Immature natural killer cell (primary cell): ENCODE data around the gene HTRA2. TPM values are rescaled to one million over a fixed set of nuclear protein-coding genes. Genes with fewer than 3 reads are reported as not detected.

Experiments
- DNase-seq, 3 donors: peaks; one replicate each; pipeline ENCODE4 v3.0.0; 2022; ENCODE audit warnings: mixed read lengths in 1 of 3
- H3K27ac Mint-ChIP-seq, 6 donors: one replicate each; pipeline ENCODE4 v1.8.0; 2020; ENCODE audit warnings: mixed read lengths in 6 of 6, mild to moderate bottlenecking in 5 of 6, inconsistent platforms in 4 of 6, moderate library complexity in 3 of 6
- H3K27me3 Mint-ChIP-seq, 3 donors: one replicate each; pipeline ENCODE4 v1.8.0; 2020 to 2021; ENCODE audit warnings: low read depth in 3 of 3, mild to moderate bottlenecking in 3 of 3, mixed read lengths in 3 of 3, moderate library complexity in 3 of 3, inconsistent platforms in 1 of 3
- H3K36me3 Mint-ChIP-seq, 3 donors: one replicate each; pipeline ENCODE4 v1.8.0; 2020; ENCODE audit warnings: mixed read lengths in 3 of 3, inconsistent platforms in 2 of 3, mild to moderate bottlenecking in 2 of 3
- H3K4me1 Mint-ChIP-seq, 2 donors: one replicate each; pipeline ENCODE4 v1.8.0; 2020; ENCODE audit warnings: inconsistent platforms in 2 of 2, mild to moderate bottlenecking in 2 of 2, mixed read lengths in 2 of 2, moderate library complexity in 1 of 2
- H3K4me3 Mint-ChIP-seq, 5 donors: one replicate each; pipeline ENCODE4 v1.8.0; 2020; ENCODE audit warnings: mild to moderate bottlenecking in 5 of 5, mixed read lengths in 5 of 5, inconsistent platforms in 3 of 5, moderate library complexity in 3 of 5
- H3K9me3 Mint-ChIP-seq, 6 donors: one replicate each; pipeline ENCODE4 v1.8.0; 2020; ENCODE audit warnings: mild to moderate bottlenecking in 6 of 6, mixed read lengths in 6 of 6, inconsistent platforms in 4 of 6, moderate library complexity in 3 of 6
- polyA plus RNA-seq, 3 donors: library from polyadenylated mRNA; unstranded; fragments of 300-500 nt; fragmentation: Illumina TruSeq; gene quantifications; one replicate each; pipeline ENCODE4 v1.2.3, GENCODE V29; 2021

HTRA2 gene
- polyA plus RNA-seq, 3 donors from 2014 or later = 26.5 to 27.2 (median 27.0) TPM

DNA sequence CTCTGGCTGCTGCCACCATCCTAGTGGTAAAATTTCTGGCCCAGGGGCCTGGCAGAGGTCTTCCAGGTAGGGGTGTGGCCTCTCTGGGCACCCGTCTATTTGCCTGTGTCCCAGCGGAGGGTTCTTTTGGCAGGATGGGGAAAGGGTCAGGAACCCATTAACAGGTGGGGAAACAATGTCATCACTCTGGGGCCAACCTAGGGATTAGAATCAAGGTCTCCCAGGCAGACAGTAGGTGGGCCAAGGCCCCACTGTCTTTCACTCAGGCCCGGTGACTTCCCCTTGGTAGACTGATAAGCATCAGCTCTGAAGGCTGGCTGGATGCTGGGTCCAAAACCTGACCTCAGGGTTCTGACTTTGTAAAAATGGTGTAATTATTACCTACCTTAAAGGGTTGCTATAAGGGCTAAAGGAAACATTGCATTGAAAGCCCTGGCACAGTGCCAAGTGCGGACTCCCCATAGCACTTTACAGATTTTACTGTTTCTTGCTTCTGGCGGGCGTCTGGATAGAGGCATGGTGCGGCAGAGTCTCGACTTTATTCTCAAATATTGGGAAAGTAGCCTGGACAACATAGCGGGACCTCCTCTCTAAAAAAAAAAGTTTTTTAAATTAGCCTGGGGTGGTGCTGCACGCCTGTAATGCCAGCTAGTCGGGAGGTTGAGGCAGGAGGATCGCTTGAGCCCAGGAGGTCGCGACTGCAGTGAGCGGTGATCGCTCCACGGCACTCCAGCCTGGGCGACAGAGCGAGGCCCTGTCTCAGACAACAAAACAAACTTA, 32.5 kb upstream of the HTRA2 start:
- no peaks in the 10 kb centered on the region for H3K9me3 Mint-ChIP-seq
- DNase-seq = no peak
- H3K36me3 Mint-ChIP-seq = peaks cover 6 to 14% (median 12%) of the 10 kb centered on the region in 3 donors
- peak overlapping the region in 3 of 6 donors; percentile 35 to 76 (median 55) for H3K27ac Mint-ChIP-seq
- peaks cover 5 to 15% (median 11%) of the 10 kb centered on the region in 3 donors for H3K27me3 Mint-ChIP-seq
- peak overlapping the region; percentile 90 to 98 (median 93) for H3K4me3 Mint-ChIP-seq
- peaks cover 31 to 33% of the 10 kb centered on the region in 2 donors for H3K4me1 Mint-ChIP-seq

DNA sequence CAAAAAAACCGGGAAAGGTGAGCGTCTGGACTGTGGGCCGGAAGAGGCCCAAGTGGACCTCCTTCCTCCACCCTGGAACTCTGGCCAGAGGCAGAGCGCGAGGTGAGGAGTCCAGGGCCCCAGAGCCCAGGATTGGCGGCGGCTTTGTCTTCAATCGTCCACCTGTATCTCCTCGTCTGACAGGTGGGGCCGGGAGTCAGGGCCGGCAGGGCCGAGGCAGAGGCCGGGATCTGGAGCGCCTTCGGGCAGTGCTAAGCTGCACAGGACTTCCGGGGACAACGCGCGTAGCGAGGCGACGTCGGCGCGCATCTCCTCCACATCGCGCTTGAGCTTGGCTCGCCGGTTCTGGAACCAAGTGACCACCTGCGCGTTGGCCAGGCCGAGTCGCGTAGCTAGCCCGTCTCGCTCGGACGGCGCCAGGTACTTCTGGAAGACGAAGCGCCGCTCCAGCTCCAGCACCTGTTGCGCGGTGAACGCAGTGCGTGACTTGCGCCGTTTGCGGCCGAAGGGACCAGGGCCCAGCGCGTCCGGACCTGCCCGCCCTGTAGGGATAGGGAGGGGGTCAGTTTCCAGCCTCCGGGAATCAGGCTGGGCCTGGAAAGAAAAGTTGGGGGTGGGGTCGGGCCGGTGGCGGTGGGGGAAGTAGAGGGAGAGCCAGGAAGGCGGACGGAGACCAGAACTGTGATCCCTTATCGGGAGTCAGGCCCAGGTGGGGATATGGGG, 31.8 kb upstream of the HTRA2 start:
- peaks cover 38 to 41% of the 10 kb centered on the region in 2 donors for H3K4me1 Mint-ChIP-seq
- no peaks in the 10 kb centered on the region for H3K9me3 Mint-ChIP-seq
- H3K27me3 Mint-ChIP-seq = peaks cover 5 to 15% (median 11%) of the 10 kb centered on the region in 3 donors
- H3K4me3 Mint-ChIP-seq = peak overlapping the region; percentile 90 to 98 (median 93)
- DNase-seq = no peak
- peaks cover 6 to 14% (median 10%) of the 10 kb centered on the region in 3 donors for H3K36me3 Mint-ChIP-seq
- peak overlapping the region; percentile 35 to 92 (median 78) for H3K27ac Mint-ChIP-seq

DNA sequence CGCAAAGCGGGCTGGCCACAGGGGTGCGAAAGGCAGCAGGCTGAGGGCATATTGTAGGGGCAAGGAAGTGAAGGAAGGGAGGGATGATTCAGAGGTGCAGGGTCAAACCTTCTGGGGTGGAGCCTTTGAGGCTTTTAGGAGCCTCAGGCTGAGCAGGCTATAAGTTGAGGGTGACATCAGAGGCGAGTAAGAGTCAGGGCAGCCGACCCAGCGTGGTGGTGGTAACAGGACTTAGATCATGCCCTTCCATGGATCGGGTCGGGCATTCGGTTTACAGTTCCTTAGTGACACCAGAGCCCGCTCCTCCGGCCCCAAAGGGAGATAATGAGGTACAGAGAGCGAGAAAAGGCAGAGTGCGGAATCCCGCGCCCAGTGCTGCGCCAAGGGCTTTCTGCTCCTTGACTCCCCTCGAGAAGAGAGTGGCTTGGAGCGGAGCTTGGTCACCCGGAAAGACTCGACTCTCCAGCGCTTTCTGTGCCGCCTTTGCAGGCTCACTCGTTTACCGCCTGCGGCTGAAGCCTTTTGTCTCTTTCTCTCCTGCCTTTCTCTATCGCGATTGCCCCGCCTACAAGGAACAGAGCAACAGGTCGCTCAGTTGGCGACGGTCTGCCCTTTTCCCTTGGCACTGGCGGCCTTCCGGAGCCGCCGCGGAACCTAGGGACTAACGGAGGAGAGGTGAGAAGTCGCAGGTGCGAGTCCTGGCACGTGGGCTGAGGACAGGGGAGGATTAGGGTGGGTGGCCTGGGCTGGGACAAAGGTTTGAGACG, 31.1 kb upstream of the HTRA2 start:
- H3K9me3 Mint-ChIP-seq = no peaks in the 10 kb centered on the region
- H3K4me1 Mint-ChIP-seq = peaks cover 46 to 48% of the 10 kb centered on the region in 2 donors

DNA sequence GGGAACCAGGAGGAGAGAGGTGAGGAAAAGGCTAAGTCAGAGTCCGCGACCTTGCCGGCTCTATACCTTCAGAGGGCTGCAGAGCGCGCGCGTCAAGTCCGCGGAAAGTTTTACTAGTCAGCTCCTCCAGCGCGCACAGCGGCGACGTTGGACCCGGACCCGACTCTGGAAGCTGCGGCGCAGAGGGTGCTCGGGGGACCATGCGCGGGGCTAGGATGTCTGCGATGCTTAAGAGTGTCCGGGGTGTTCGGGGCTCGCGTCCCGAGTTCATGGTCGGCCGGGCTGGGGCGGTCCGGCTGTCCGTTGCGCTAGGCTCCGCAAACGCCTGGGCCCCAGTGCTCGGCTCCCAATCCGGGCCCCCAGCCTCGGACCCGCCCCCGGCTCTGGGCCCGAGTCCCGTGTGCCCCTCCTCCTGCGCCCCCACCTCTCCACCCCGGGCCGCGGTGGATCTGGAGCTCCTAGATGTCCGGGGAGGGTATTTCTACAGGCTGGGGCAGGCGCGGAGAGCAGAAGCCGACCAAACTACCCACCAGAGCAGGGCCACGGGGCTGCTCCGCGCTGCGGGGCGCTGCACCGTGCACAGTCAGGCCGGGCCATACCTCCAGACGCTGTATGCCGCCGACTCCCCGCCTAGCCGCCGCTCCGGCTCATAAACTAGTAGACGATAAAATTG, 30.3 kb upstream of the HTRA2 start, which contains the start of gene LBX2:
Gene LBX2, minus strand, starts transcription at position 337 of the 673 bp plus-strand sequence. Its CDS starts 66 bp downstream, at position 271.
- Mint-ChIP-seq H3K4me3 (peak within 1 kb of the TSS; percentile 90 to 98 (median 93)), H3K27ac (peak within 1 kb of the TSS; percentile 35 to 92 (median 78)), H3K27me3 (peaks cover 8 to 15% (median 11%) of the 10 kb centered on the region in 3 donors), H3K36me3 (peaks cover 0 to 6% (median 2%) of the 10 kb centered on the region in 3 donors), H3K9me3 (no peaks in the 10 kb centered on the region), H3K4me1 (peaks cover 53 to 55% of the 10 kb centered on the region in 2 donors)
- DNase-seq = no peak

More for the DNA sequence above, 31.1 kb upstream of the HTRA2 start:
- H3K36me3 Mint-ChIP-seq = peaks cover 6 to 12% (median 7%) of the 10 kb centered on the region in 3 donors
- H3K4me3 Mint-ChIP-seq = peak overlapping the region; percentile 90 to 98 (median 93)
- DNase-seq = no peak
- peaks cover 8 to 15% (median 11%) of the 10 kb centered on the region in 3 donors for H3K27me3 Mint-ChIP-seq
- peak overlapping the region; percentile 35 to 92 (median 78) for H3K27ac Mint-ChIP-seq

DNA sequence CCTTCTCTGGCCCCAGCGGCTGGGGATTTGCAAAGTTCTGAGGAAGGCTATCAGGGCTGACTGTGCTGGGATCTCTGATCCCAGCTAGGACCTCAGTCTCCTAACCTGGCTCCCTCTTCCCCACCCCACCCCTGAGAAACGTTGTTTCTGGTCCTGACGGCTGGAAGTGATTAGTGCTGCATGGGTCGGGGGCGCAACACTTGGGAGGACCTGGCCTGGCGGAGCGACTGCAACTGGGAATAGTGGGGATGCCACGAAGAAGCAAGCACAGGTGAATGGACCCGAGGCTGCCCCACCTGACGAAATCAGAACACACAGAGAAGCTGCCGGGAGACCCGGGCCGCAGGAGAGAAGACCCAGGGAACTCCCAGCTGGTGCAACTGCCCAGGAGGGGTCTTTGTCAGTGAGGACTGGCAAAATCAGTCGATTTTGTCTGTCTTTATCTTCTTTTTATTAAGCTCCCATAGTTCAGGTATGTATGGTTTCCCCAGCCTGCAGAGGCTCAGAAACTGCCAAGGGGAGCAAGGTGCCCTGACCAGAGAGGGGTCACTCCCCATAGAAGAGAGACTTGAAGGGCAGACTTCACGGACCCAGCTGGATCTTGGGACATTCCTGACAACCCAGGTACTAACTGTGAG, 29.7 kb upstream of the HTRA2 start:
- DNase-seq = no peak
- Mint-ChIP-seq H3K4me3 (peak overlapping the region; percentile 21 to 86 (median 38)), H3K9me3 (no peaks in the 10 kb centered on the region), H3K4me1 (peaks cover 59 to 62% of the 10 kb centered on the region in 2 donors), H3K36me3 (peaks cover 0 to 13% (median 8%) of the 10 kb centered on the region in 3 donors), H3K27ac (no peak overlapping the region), H3K27me3 (peaks cover 8 to 15% (median 10%) of the 10 kb centered on the region in 3 donors)

DNA sequence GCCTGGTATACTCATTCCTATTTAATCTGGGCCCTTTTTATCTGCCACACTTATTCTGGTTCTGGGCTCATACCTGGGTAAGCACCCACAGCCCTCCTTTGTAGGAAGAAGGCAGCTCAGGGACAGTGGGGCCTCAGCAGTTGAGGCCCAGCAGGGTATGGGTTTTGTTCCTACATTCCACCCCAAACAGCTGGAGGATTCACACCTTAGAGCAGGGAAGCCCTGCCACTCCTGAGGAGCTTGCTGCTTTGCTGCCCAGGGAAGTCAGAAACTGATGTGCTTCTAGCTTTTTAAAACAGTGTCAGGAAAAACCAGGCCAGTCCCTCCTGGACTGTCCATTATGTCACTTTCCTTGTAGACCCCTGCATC, 29.2 kb upstream of the HTRA2 start:
- Mint-ChIP-seq H3K9me3 (no peaks in the 10 kb centered on the region), H3K4me1 (peaks cover 63 to 66% of the 10 kb centered on the region in 2 donors), H3K36me3 (peaks cover 0 to 17% (median 10%) of the 10 kb centered on the region in 3 donors), H3K27me3 (peaks cover 8 to 15% (median 10%) of the 10 kb centered on the region in 3 donors), H3K27ac (no peak overlapping the region), H3K4me3 (peak overlapping the region in 4 of 5 donors; percentile 38 to 86 (median 47))
- no peak for DNase-seq

DNA sequence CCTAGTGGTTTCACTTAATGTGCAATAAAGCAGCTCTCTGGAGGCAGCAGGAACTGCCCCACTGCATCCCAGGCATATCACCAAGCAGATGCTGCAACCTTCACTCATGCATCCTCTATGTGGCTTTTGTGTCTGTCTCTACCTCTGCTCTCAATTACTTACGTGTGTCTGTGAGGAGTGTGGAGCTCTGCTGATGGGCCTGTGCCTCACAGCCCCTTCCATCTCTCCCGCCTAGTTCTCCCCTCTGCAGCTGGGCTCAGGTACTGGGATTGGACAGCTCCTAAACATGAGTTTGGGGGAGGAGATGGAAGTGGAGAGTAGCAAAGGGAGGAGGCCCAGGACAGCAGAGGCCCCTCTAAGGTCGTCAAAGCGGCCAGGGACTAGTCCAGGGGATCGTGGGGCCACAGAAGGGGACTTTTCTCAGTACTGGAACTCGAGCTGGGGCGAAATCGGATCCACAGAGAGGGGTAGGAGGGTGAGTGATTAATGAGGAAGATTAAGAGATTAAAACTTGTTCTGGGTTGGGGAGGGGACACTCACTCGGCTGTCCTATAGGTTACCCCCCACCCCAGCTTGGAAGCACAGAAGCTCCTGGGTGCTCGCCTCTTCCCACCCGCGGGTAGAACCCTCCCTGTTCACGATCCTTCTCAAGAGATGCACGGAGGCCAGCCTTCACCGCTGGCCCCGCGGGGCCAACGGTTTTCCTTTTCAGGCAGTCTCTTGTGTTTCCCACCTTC, 28.2 kb upstream of the HTRA2 start:
- Mint-ChIP-seq H3K4me1 (peaks cover 66 to 71% of the 10 kb centered on the region in 2 donors), H3K27me3 (peaks cover 8 to 15% (median 10%) of the 10 kb centered on the region in 3 donors), H3K9me3 (no peaks in the 10 kb centered on the region), H3K4me3 (peak overlapping the region; percentile 76 to 90 (median 83)), H3K36me3 (peaks cover under 1 to 13% (median 10%) of the 10 kb centered on the region in 3 donors), H3K27ac (peak overlapping the region in 4 of 6 donors; percentile 17 to 83 (median 74))
- no peak for DNase-seq

DNA sequence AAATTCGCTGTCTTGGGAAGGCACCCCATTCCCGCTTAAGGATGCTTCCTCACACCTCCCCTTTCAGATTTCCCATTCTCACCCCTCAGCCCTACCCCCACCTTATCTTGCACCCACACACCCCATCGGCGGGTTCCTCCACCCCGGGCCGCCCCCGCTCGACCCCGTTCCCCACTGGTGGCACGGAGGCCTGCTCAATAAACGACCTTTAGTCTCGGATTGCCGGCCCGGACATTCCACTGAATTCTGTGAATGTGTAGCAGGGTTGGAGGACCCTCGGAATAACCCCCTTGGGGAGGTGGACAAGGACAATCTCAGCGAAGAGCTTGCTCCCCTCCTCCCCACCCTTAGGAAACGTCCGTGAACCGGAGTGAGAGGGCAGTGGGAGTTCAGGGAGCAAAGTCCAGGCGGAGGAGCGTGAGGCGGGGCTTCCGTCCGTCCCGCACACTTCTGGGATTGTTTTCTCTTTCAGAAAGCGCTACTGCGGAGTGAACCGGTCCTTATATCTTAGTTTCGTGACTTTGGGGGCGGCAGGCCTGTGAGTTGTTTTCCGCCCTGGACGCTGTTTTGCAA, 27.5 kb upstream of the HTRA2 start:
- no peak for DNase-seq
- H3K36me3 Mint-ChIP-seq = peaks cover 3 to 16% (median 13%) of the 10 kb centered on the region in 3 donors
- H3K9me3 Mint-ChIP-seq = no peaks in the 10 kb centered on the region
- H3K4me3 Mint-ChIP-seq = peak overlapping the region; percentile 82 to 90 (median 86)
- peaks cover 12 to 19% (median 13%) of the 10 kb centered on the region in 3 donors for H3K27me3 Mint-ChIP-seq
- H3K4me1 Mint-ChIP-seq = peaks cover 73 to 78% of the 10 kb centered on the region in 2 donors
- H3K27ac Mint-ChIP-seq = peak overlapping the region; percentile 39 to 89 (median 78)

DNA sequence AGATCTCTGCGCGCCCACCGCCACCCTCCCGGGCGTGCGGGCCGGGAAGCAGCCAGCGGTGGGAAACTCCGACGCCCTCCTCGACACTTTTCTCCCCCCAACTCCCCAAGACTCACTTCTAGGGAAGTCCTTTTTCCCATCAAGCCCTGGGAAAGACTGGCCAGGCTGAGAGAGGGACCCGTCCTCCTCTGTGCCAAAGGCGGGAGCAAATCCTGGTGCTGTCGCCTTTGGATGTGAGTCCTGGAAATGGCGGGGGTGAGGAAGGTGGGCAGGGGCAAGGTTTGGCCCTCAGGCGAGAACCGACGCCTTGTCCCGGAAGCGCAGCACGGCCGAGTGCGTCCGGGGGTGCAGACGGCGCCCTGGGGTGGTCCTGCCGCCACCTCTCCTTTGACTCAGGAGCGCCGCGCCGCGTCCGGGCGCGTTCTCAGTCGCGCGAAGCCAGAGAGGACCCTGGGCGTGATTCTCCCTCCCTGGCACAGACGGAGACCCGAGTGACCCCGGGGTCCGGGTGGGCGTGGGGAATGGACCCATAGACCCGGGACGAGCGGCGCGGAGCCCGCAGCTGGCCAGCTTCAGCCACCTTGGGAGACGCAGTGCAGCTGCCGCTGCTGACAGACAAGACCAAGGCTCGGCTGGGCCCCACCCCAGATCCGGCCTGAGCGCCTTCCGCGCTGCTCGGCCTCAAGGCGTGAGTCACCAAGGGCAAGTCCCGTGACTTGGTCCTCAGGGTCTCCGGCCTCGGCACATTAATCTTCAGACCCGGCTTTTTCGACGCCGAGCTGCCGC, 26.8 kb upstream of the HTRA2 start:
- Mint-ChIP-seq H3K27me3 (peaks cover 16 to 22% (median 16%) of the 10 kb centered on the region in 3 donors), H3K9me3 (no peaks in the 10 kb centered on the region), H3K4me3 (peak overlapping the region; percentile 82 to 90 (median 86)), H3K36me3 (peaks cover 5 to 16% (median 13%) of the 10 kb centered on the region in 3 donors), H3K27ac (peak overlapping the region; percentile 51 to 89 (median 80)), H3K4me1 (peaks cover 73 to 78% of the 10 kb centered on the region in 2 donors)
- DNase-seq = peak; percentile 56 to 64 (median 57)

DNA sequence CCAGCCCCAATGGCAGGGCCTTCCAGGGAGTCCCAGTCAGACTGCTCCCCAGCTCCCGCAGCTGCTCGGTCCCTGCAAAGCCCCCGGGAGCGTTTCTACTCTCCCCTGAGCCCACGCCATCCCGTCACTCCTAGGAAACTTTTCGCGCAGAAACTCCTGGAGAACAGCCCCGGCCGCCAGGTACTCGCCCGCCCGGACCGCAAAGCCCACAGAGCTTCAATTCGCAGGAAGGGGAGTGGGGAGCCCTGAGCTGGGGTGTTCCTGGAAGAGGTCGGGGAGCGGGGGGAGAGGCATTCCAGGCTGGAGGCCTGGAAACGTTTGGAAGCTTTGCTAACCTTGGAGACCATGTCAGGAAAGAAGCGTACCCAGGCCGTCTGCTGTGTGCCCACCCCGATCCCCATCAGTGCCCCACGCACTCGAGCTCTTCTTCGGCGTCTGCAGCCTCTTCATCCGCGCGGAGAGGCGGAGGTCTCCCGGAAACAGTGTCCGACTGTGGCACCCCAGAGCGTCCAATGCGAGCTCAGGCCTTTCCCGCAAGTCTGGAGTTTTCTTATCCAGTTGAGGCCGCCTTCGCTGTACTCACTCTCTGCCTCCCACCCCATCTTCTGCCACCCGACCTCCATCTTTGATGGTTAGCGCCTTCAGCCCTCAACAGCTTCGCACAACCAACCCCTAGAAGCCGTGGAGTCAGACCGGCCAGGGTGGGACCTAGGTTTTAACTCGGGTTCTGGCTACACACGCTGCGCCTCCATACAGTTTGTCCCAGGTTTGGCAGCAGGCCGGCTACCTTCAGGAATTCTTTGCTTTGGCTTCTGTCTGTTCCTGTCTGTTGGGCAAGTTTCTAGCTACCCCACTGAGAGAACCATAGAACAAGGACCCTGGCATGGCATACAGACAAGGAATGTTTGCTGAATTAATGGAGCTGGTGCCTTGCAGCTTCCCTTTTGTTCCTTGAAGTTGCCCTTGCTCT, 25.9 kb upstream of the HTRA2 start:
- Mint-ChIP-seq H3K4me3 (peak overlapping the region; percentile 82 to 90 (median 86)), H3K4me1 (peaks cover 73 to 78% of the 10 kb centered on the region in 2 donors), H3K27ac (peak overlapping the region; percentile 51 to 89 (median 80)), H3K27me3 (peaks cover 13 to 24% (median 13%) of the 10 kb centered on the region in 3 donors), H3K36me3 (peaks cover 5 to 16% (median 13%) of the 10 kb centered on the region in 3 donors), H3K9me3 (no peaks in the 10 kb centered on the region)
- DNase-seq = no peak
